ENCODE measurements around the gene SMOC2.

The SMOC2 gene

GRCh38 chr6:168415993-168416530 lies 24.9 kb upstream of the SMOC2 start:
- no peak for DNase-seq

- no peak for DNase-seq
These were observed 24.5 kb upstream of the SMOC2 start for GRCh38 chr6:168416531-168416930.

- no peak for DNase-seq
These were observed 23.8 kb upstream of the SMOC2 start for GRCh38 chr6:168417191-168417590.

GRCh38 chr6:168417679-168418557 lies 23.1 kb upstream of the SMOC2 start:
- DNase-seq: no peak

- DNase-seq: no peak
These were observed 22.3 kb upstream of the SMOC2 start for GRCh38 chr6:168418711-168419121.

GRCh38 chr6:168419569-168419968 lies 21.4 kb upstream of the SMOC2 start:
- no peak for DNase-seq

- no peak for DNase-seq
These were observed 20.9 kb upstream of the SMOC2 start for GRCh38 chr6:168420084-168420483.

GRCh38 chr6:168420706-168421105 lies 20.3 kb upstream of the SMOC2 start:
- no peak for DNase-seq

GRCh38 chr6:168427184-168427583 lies 13.8 kb upstream of the SMOC2 start:
- no peak for DNase-seq

- no peak for DNase-seq
These were observed 12.7 kb upstream of the SMOC2 start for GRCh38 chr6:168428052-168428826.

GRCh38 chr6:168428863-168429262 lies 12.1 kb upstream of the SMOC2 start:
- DNase-seq: no peak

- no peak for DNase-seq
These were observed 8.8 kb upstream of the SMOC2 start for GRCh38 chr6:168432196-168432595.

GRCh38 chr6:168433898-168434297 lies 7.1 kb upstream of the SMOC2 start:
- no peak for DNase-seq

- no peak for DNase-seq
These were observed 6.5 kb upstream of the SMOC2 start for GRCh38 chr6:168434505-168434904.

- no peak for DNase-seq
These were observed 3.2 kb upstream of the SMOC2 start for GRCh38 chr6:168437751-168438150.

GRCh38 chr6:168438783-168439520 lies 2.0 kb upstream of the SMOC2 start:
- DNase-seq: no peak

- DNase-seq: no peak
These were observed 1.1 kb upstream of the SMOC2 start for GRCh38 chr6:168439794-168440450.

GRCh38 chr6:168441434-168442391 lies 729 bp downstream of the SMOC2 start:
- DNase-seq: no peak

GRCh38 chr6:168442646-168443045 lies 1.7 kb downstream of the SMOC2 start:
- no peak for DNase-seq

GRCh38 chr6:168447282-168447681 lies 6.3 kb downstream of the SMOC2 start:
- no peak for DNase-seq

GRCh38 chr6:168447700-168448099 lies 6.7 kb downstream of the SMOC2 start:
- DNase-seq: no peak

Data from stimulated activated CD4-positive, alpha-beta T cell treated with anti-CD3 and anti-CD28 coated beads, Interleukin-15, amount 100 ng/mL, for 24 hours (primary cell).